Mesothelial cell of epicardium (in vitro differentiated cells): ENCODE data around the gene PLCH2. TPM values are rescaled to one million over a fixed set of nuclear protein-coding genes. Genes with fewer than 3 reads are reported as not detected.
A peak's percentile ranks its signal among the peaks of the same experiment; 100 is the strongest.

Source experiments
- DNase-seq, 2 experiments: peaks; one replicate each; pipeline ENCODE4 v3.0.0; 2021; ENCODE audit warnings: low spot score in 2 of 2; ENCODE audit not compliant: unreplicated experiment in 2 of 2
- H3K27ac Mint-ChIP-seq: 2 replicates; pipeline ENCODE4 v1.8.0; 2021; ENCODE audit warnings: mixed read lengths
- H3K27me3 Mint-ChIP-seq: 2 replicates; pipeline ENCODE4 v1.8.0; 2021; ENCODE audit warnings: low read depth, mixed read lengths
- H3K36me3 Mint-ChIP-seq: 2 replicates; pipeline ENCODE4 v1.8.0; 2021; ENCODE audit warnings: mixed read lengths
- H3K4me1 Mint-ChIP-seq: 2 replicates; pipeline ENCODE4 v1.8.0; 2021; ENCODE audit warnings: mixed read lengths
- H3K4me3 Mint-ChIP-seq: 2 replicates; pipeline ENCODE4 v1.8.0; 2021; ENCODE audit warnings: mild to moderate bottlenecking, moderate library complexity, mixed read lengths
- H3K9me3 Mint-ChIP-seq: 2 replicates; pipeline ENCODE4 v1.8.0; 2021; ENCODE audit warnings: mixed read lengths
- CTCF ChIP-seq: fragments of 200-600 bp; sonication (generic); IDR thresholded peaks from one replicate; pipeline ENCODE4 v1.5.0; 2021; ENCODE audit warnings: antibody characterized with exemption; ENCODE audit not compliant: unreplicated experiment
- total RNA-seq: library from RNA; stranded (reverse); gene quantifications from 3 replicates; pipeline ENCODE4 v1.2.1, GENCODE V29; 2021

PLCH2 gene
- total RNA-seq, 1 donor from 2014 or later = 1.7 TPM

GRCh38 chr1:2463396-2463795 is 12.7 kb upstream of the PLCH2 start:
- H3K27me3 Mint-ChIP-seq = peaks cover 23% of the 10 kb centered on the region
- H3K36me3 Mint-ChIP-seq = no peaks in the 10 kb centered on the region

GRCh38 chr1:2465371-2466269 is 10.5 kb upstream of the PLCH2 start:
- Mint-ChIP-seq H3K4me3 (no peak overlapping the region), H3K27ac (no peak overlapping the region), H3K9me3 (no peaks in the 10 kb centered on the region), H3K36me3 (no peaks in the 10 kb centered on the region), H3K4me1 (peaks cover 10% of the 10 kb centered on the region), H3K27me3 (peaks cover 35% of the 10 kb centered on the region)
- no peak for TF ChIP-seq CTCF
- no peak for DNase-seq

More at GRCh38 chr1:2463396-2463795, 12.7 kb upstream of the PLCH2 start:
- no peak for DNase-seq
- no peak for TF ChIP-seq CTCF
- Mint-ChIP-seq H3K9me3 (no peaks in the 10 kb centered on the region), H3K27ac (no peak overlapping the region), H3K4me3 (no peak overlapping the region), H3K4me1 (peaks cover 10% of the 10 kb centered on the region)

- no peak overlapping the region for H3K27ac Mint-ChIP-seq
- H3K4me1 Mint-ChIP-seq = peaks cover 10% of the 10 kb centered on the region
- H3K9me3 Mint-ChIP-seq = no peaks in the 10 kb centered on the region
- no peak overlapping the region for H3K4me3 Mint-ChIP-seq
- TF ChIP-seq CTCF = no peak
- H3K36me3 Mint-ChIP-seq = no peaks in the 10 kb centered on the region
- peaks cover 35% of the 10 kb centered on the region for H3K27me3 Mint-ChIP-seq
- DNase-seq = no peak
Measured at GRCh38 chr1:2466270-2466665, 9.8 kb upstream of the PLCH2 start.

- H3K27ac Mint-ChIP-seq = no peak overlapping the region
- peaks cover 35% of the 10 kb centered on the region for H3K27me3 Mint-ChIP-seq
- no peaks in the 10 kb centered on the region for H3K36me3 Mint-ChIP-seq
- TF ChIP-seq CTCF = no peak
- H3K4me1 Mint-ChIP-seq = peaks cover 10% of the 10 kb centered on the region
- DNase-seq = no peak
- H3K9me3 Mint-ChIP-seq = no peaks in the 10 kb centered on the region
- H3K4me3 Mint-ChIP-seq = no peak overlapping the region
Measured at GRCh38 chr1:2466958-2467554, 9.0 kb upstream of the PLCH2 start.

- Mint-ChIP-seq H3K9me3 (no peaks in the 10 kb centered on the region), H3K27me3 (peaks cover 31% of the 10 kb centered on the region), H3K4me3 (no peak overlapping the region), H3K4me1 (peaks cover 3% of the 10 kb centered on the region), H3K36me3 (no peaks in the 10 kb centered on the region), H3K27ac (no peak overlapping the region)
- no peak for TF ChIP-seq CTCF
- peak; percentile 56 to 82 for DNase-seq
Measured at GRCh38 chr1:2468041-2468472, 8.0 kb upstream of the PLCH2 start.
